ENCODE results near the gene KCNMB2.

GRCh38 chr3:178680037-178680436 lies 143.8 kb downstream of the KCNMB2 start:
- TF ChIP-seq CTCF (IDR thresholded peaks at IDR 0.05): no peak
- no peak for TF ChIP-seq POLR2A (IDR thresholded peaks at IDR 0.05)
- no peak for TF ChIP-seq POLR2AphosphoS5 (IDR thresholded peaks at IDR 0.05)

All from transverse colon (tissue), 4 donors.